GM21528 (cell line): ENCODE measurements around the gene MRPL43.

Experiments used
- ATAC-seq: cut with Tn5 transposase; IDR thresholded peaks from one replicate; pipeline ENCODE4 v1.9.1; 2021; ENCODE audit warnings: mild to moderate bottlenecking, moderate library complexity; ENCODE audit not compliant: unreplicated experiment, low FRiP score

MRPL43 gene

DNA sequence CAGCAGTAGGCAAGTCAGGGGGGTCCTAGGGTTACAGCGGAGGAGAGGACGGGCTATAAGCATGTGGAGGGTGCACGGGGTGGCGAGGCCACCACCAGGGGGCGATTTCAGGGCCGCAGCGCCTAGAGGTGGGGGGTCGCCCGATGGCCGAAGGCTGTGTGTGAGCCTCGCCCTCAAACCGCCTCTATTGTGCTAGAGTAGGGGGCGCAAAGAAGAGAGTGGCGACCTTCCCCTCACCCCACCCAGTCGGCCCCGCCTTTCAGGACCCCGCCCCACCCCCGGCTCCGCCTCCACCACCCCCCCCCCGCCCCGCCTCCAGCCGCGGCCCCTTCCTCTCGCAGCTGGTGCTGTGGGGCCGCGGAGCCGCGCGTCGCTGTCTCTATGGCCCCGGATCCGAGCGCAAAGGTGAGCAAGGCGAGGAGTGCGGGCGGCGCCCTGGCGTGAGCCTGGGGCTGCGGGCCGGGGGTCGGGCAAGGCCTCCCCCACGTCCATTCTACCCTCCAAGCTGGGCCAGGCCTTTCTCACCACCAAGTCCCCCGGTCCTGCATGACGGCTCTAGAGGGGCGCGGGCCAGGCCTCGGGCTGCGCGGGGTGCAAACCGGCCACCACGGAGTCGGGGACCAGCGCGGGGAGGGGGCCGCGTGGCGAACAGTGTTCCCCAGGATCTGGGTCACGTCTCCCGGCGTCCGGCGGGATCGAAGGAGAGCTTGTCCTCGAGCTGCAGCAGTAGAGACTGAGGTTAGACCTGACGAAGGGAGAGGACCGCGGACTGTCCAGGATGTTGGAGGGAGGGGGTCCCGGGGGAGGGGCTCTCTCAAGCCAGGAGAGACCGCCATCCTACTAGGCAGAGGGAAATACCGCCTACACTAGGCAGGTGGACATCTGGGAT is 17.9 kb downstream of the MRPL43 start, which contains the start of gene SEMA4G:
SEMA4G (plus strand) TSS at position 318 of the 889 bp plus-strand sequence. CDS start 3,409 bp downstream, outside the sequence.
- ATAC-seq: no peak

DNA sequence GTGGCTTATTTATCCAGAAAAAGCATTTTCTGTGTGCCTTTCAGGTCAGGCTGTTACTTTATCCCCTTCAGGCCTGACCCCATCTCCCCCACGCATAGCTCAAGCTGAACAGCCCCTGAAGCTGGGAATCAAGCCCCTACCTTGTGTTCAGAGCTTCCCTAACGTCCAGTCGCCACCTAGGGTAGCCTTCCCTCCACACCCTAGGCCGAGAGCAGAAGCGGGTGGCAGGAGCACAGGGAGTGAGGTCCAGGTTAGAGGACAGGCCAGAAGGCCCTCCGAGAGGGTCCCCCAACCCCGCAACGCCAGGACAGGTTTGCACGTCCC is 18.5 kb downstream of the MRPL43 start:
- ATAC-seq: no peak

GRCh38 chr10:100968062-100968736 is 19.1 kb downstream of the MRPL43 start:
- ATAC-seq: no peak

DNA sequence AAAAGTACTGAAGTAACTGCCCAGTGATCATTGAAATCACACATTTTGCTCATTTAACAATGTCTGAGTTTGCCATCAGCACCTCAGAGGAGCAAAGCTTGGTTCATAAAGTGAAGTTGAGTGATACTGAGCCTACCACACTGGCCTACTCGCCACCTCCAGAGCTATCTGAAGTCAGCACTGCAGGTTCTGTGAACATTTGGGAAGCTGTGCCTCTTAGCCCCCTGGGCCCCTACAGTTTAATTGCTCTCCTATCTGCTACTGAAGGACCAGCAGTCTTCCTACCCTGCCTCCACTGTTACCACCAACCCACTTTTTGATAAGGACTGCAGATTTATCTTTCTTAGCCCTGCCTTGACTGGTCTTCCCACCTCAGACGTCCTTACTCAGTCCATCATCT is 20.0 kb downstream of the MRPL43 start:
- ATAC-seq: no peak

- ATAC-seq: no peak
These were observed 20.4 kb downstream of the MRPL43 start for GRCh38 chr10:100966887-100967286.

DNA sequence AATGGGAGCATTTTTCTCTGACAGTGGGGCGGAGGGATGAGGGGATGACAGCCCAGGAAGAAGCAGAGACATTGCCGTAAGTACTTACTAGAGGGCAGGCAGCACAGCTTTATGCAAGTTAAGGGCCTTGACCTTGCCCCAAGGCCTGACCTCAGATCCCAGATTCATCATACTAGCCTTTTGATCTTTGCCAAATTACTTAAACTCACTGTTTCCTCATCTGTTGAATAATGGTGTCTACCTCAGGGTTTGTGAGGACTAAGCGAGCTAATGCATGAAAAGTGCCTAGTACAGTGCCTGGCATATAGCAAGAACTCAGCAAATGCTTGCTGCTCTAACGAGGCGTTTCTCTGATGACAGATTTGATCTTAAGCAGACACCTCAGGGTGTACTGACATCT is 21.5 kb downstream of the MRPL43 start:
- no peak for ATAC-seq

- no peak for ATAC-seq
These were observed 23.5 kb downstream of the MRPL43 start for GRCh38 chr10:100963826-100964225.

DNA sequence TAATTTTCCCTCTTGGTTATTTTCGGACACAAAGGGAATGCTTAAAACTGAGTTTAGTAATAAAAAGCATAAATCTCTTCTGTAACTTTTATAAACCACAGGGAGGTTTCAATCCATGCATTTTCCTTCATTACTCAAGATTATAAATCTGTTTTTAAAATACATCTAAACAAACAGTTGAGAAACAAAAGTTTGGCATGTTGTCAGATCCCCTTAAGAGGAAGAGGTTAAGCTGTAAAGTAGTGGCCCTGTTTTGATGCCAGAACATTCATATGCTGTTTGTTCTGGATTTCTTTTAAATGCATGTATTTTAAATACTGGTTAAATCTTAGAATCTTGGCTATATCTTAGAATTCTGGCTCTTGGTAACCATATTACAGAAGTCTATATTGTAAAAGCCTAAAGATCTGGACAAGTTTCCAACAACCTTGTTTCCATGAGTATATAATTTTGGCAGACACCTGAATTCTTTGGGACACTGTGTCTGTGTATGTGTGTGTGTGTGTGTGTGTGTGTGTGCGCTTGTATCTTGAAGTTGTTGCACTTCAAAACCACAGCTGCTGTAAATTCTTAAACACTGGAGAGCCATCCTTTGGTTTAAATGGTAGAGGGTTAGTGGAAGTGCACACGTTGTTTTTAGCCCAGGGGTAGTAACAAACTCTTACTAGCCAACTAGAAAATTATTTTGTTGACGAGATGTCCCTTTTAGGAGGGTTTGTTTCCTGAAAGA is 24.8 kb downstream of the MRPL43 start:
- ATAC-seq: no peak

DNA sequence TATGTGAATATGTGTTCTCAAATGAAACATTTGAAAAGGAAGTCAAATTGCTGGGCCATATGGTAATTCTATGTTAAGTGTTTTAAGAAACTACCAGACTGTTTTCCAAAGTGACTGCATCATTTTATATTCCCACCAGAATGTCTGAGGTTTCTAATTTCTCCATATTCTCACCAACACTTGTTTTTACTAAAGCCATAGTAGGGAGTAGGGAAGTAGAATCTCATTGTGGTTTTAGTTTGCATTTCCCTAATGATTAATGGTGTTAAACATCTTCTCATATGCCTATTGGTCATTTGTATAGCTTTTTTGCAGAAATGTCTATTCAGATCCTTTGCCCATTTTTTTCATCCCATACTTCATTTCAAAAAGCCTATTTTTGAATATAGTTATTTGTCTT is 27.0 kb downstream of the MRPL43 start:
- no peak for ATAC-seq

DNA sequence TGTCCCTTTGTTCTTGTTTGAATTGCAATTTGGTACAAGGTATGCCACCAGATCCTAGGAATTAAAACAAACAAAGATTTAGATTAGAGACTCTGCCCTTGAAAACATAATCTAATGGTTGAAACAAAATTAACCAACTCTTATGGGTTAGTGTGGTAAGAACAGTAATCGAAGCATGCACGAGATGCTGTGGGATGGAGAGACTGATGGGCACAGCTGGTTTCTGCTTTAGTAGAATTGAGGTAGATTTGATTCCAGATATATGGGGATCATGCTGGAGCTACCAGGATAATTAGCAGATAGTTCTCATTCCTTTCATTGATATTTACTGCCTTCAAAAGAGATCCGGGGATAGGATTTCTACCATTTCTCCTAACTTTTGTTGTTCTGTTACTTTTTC is 38.4 kb downstream of the MRPL43 start:
- no peak for ATAC-seq

DNA sequence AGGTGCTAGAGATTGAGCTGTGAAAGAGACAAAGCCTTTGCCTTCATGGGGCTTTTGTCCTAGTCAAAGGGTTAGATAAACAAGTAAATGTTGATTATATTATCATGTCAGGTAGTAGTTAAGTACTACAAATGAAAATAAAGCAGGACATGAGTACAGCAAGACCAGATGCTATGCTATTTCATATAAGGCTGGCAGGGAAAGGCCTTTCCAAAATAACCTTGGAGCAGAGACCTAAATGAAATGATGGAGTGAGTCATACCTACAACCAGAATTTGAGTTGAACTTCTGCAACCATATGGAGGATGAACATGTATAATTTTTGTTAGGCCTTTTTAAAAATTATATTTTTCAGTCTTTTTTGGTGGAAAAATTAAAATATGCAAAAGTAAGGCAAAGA is 41.5 kb downstream of the MRPL43 start:
- no peak for ATAC-seq

GRCh38 chr10:100943508-100943907 is 43.8 kb downstream of the MRPL43 start:
- ATAC-seq: no peak

DNA sequence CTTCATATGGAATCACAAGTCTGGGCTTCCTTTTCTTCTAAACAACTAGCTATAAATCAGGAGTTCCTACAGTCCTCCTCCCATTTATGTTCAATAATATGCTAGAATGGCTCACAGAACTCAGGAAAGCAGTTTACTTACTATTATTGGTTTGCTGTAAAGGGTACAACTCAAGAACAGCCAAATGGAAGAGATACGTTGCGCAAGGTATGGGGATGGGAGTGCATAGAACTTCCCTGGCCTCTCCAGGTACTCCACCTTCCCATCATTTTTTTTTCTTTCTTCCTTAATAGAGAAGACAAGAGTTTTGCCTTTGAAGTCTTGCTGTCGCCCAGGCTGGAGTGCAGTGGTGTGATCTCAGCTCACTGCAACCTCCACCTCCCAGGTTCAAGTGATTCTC is 45.1 kb downstream of the MRPL43 start:
- no peak for ATAC-seq

- ATAC-seq: no peak
These were observed 47.4 kb downstream of the MRPL43 start for GRCh38 chr10:100939763-100940344.
